Measurements from ENCODE around the gene PATL2. TPM values are rescaled to one million over a fixed set of nuclear protein-coding genes. Genes with fewer than 3 reads are reported as not detected.

Gene PATL2
- total RNA-seq, 4 donors from 2014 or later: 0.65 to 2.5 (median 2.1) TPM

GRCh38 chr15:44636976-44637375 lies 74.1 kb downstream of the PATL2 start:
- no peak for TF ChIP-seq CTCF (IDR thresholded peaks at IDR 0.05; ENCODE audit: low read depth)

GRCh38 chr15:44633603-44634002 lies 77.5 kb downstream of the PATL2 start:
- no peak for TF ChIP-seq CTCF (IDR thresholded peaks at IDR 0.05; ENCODE audit: low read depth)

- TF ChIP-seq CTCF (IDR thresholded peaks at IDR 0.05; ENCODE audit: low read depth): no peak
Observed at GRCh38 chr15:44623178-44623577, 87.9 kb downstream of the PATL2 start.

GRCh38 chr15:44620081-44620480 lies 91.0 kb downstream of the PATL2 start:
- no peak for TF ChIP-seq CTCF (IDR thresholded peaks at IDR 0.05; ENCODE audit: low read depth)

- no peak for TF ChIP-seq CTCF (IDR thresholded peaks at IDR 0.05; ENCODE audit: low read depth)
Observed at GRCh38 chr15:44616974-44617373, 94.1 kb downstream of the PATL2 start.

Small RNAs within 50 kb of the gene (small RNA-seq; reads per million reads assigned to genes)
- 0.49 reads per million for gene RF00019

Other genes with a start within 250 kb of the PATL2 start
- 100 to 1,000 TPM in 1 of 4 donors, 10 to 100 TPM in 3; 49.3 to 115 (median 54.5) TPM for gene EIF3J, start 174.2 kb downstream of the PATL2 start, total RNA-seq
- 100 to 1,000 TPM in 3 of 4 donors, 10 to 100 TPM in 1; 85.9 to 108 (median 103) TPM for gene SPG11, start 47.7 kb downstream of the PATL2 start, total RNA-seq
- 1,000 to 10,000 TPM; 2,790 to 8,596 (median 3,870) TPM for gene B2M, start 194 bp upstream of the PATL2 start, total RNA-seq
- gene TRIM69, start 25.2 kb upstream of the PATL2 start, total RNA-seq: 10 to 100 TPM; 14.2 to 17.3 (median 14.9) TPM
- not detected for gene TERB2, start 245.4 kb upstream of the PATL2 start, total RNA-seq

All from subcutaneous adipose tissue (tissue), 4 donors.